Vagina (tissue), 2 donors: ENCODE data around the gene SNHG17. TPM values are rescaled to one million over a fixed set of nuclear protein-coding genes. Genes with fewer than 3 reads are reported as not detected.
"Not testable (repeated sequence)": the region's sequence is repeated elsewhere in the genome, so short reads cannot be mapped to it uniquely, and the experiment has no call there.

ENCODE experiments used
- DNase-seq, 2 donors: peaks; one replicate each; pipeline ENCODE4 v3.0.0-alpha.2; 2017; ENCODE audit errors: extremely low spot score in 2 of 2
- H3K27ac ChIP-seq: fragments of 200-600 bp; sonication (generic); one replicate; pipeline ENCODE4 v1.5.1; 2019
- H3K27me3 ChIP-seq: fragments of 200-600 bp; sonication (generic); one replicate; pipeline ENCODE4 v1.5.1; 2019
- H3K36me3 ChIP-seq, 2 donors: fragments of 200-600 bp; sonication (generic); one replicate each; pipeline ENCODE4 v1.5.1; 2017 to 2019
- H3K4me1 ChIP-seq: fragments of 200-600 bp; sonication (generic); one replicate; pipeline ENCODE4 v1.5.1; 2019
- H3K4me3 ChIP-seq, 2 donors: fragments of 200-600 bp; sonication (generic); 1 replicate in 1 of 2; 2 replicates in 1 of 2; pipeline ENCODE4 v1.5.1; 2016 to 2019
- H3K9me3 ChIP-seq: fragments of 200-600 bp; sonication (generic); one replicate; pipeline ENCODE4 v1.5.1; 2019
- POLR2A ChIP-seq, 2 donors: fragments of 450-650 bp; IDR thresholded peaks; one replicate each; pipeline ENCODE4 v1.6.1; 2017; ENCODE audit warnings: antibody characterized with exemption in 2 of 2, mild to moderate bottlenecking in 2 of 2, moderate library complexity in 2 of 2
- POLR2AphosphoS5 ChIP-seq, 2 donors: sonication (generic); formaldehyde crosslinking; IDR thresholded peaks; one replicate each; pipeline ENCODE4 v1.9.0; 2017; ENCODE audit warnings: antibody characterized with exemption in 2 of 2, mild to moderate bottlenecking in 2 of 2, low read depth in 1 of 2; ENCODE audit not compliant: insufficient read depth in 1 of 2
- intact Hi-C: fragments of 100-400 bp; cut with DNase I; formaldehyde crosslinking; loops from one replicate; pipeline ENCODE4 v1.15.1; 2023
- total RNA-seq: library from RNA; depleted of rRNA; stranded (reverse); fragments of >200 nt; gene quantifications from one replicate; pipeline ENCODE4 v1.2.3, GENCODE V29; 2016
- TF ChIP-seq, protein P1 (sequence below), 3 experiments: fragments of 450-650 bp in 2 of 3; fragments of 200-600 bp in 1 of 3; sonication (generic) in 1 of 3; IDR thresholded peaks; one replicate each; pipeline ENCODE4 v1.5.1; 2017 to 2019; ENCODE audit warnings: antibody characterized with exemption in 3 of 3, mild to moderate bottlenecking in 2 of 3, moderate library complexity in 2 of 3

The SNHG17 gene
- total RNA-seq, 1 donor from 2014 or later, result 37.3 TPM

DNA sequence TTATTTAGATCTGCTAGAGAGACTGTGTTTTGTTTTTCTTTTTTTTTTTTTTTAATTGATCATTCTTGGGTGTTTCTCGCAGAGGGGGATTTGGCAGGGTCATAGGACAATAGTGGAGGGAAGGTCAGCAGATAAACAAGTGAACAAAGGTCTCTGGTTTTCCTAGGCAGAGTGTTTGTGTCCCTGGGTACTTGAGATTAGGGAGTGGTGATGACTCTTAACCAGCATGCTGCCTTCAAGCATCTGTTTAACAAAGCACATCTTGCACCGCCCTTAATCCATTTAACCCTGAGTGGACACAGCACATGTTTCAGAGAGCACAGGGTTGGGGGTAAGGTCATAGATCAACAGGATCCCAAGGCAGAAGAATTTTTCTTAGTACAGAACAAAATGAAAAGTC is 25.5 kb upstream of the SNHG17 start:
- H3K27ac ChIP-seq, intact Hi-C loops, H3K27me3 ChIP-seq, H3K4me1 ChIP-seq, DNase-seq, H3K9me3 ChIP-seq, H3K4me3 ChIP-seq, H3K36me3 ChIP-seq: not testable (repeated sequence)

DNA sequence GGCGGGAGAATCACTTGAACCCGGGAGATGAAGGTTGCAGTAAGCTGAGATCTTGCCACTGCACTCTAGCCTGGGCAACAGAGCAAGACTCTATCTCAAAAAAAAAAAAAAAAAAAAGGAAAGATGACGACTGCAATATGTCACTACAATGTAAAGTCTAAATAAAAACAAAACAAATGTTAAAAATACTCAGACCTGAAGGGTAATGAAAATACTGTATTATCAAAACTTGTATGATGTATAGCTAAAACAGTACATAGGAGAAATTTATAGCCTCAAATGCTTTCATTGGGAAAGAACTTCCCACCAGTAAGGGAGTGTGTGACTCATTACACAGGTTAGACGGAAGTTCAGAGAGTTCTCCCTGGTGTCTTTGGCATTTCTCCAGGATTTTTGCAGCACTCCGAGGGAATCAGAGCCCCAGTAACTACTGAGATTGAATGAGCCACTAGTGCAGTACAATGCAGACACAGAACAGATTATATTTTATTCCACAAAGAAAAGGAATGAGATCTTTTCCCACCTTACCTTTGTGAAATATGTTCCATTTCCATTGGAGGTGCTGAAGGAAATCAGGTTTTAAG is 25.0 kb upstream of the SNHG17 start:
- no peaks in the 10 kb centered on the region for H3K4me1 ChIP-seq
- H3K4me3 ChIP-seq, result no peak overlapping the region
- intact Hi-C loops, result no loop called here
- TF ChIP-seq, protein P1, sequence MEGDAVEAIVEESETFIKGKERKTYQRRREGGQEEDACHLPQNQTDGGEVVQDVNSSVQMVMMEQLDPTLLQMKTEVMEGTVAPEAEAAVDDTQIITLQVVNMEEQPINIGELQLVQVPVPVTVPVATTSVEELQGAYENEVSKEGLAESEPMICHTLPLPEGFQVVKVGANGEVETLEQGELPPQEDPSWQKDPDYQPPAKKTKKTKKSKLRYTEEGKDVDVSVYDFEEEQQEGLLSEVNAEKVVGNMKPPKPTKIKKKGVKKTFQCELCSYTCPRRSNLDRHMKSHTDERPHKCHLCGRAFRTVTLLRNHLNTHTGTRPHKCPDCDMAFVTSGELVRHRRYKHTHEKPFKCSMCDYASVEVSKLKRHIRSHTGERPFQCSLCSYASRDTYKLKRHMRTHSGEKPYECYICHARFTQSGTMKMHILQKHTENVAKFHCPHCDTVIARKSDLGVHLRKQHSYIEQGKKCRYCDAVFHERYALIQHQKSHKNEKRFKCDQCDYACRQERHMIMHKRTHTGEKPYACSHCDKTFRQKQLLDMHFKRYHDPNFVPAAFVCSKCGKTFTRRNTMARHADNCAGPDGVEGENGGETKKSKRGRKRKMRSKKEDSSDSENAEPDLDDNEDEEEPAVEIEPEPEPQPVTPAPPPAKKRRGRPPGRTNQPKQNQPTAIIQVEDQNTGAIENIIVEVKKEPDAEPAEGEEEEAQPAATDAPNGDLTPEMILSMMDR (IDR thresholded peaks at IDR 0.05), result no peak
- peak in 1 of 2 donors; percentile 12 for TF ChIP-seq POLR2AphosphoS5 (IDR thresholded peaks at IDR 0.05; ENCODE audit: insufficient read depth in 1 of 2, low read depth in 1 of 2)
- TF ChIP-seq POLR2A (IDR thresholded peaks at IDR 0.05), result no peak
- H3K27ac ChIP-seq, result no peak overlapping the region
- H3K36me3 ChIP-seq, result no peaks in the 10 kb centered on the region
- H3K27me3 ChIP-seq, result no peaks in the 10 kb centered on the region
- no peaks in the 10 kb centered on the region for H3K9me3 ChIP-seq
- no peak for DNase-seq

DNA sequence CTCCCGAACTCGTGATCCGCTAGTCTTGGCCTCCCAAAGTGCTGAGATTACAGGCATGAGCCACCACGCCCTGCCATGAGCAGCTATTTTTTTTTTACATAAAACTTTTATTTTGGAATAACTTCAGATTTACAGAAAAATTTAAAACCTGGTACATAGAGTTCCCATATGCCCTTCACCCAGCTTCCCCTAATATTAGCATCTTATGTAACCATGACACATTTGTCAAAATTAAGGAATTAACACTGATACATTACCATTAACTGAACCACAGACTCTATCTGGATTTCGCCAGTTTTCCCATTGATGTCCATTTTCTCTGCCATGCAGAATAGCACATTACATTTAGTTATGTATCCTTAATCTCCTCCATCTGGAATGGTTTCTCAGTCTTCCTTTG is 23.2 kb upstream of the SNHG17 start:
- Histone ChIP-seq H3K9me3 (no peaks in the 10 kb centered on the region), H3K4me3 (no peak overlapping the region), H3K27me3 (no peaks in the 10 kb centered on the region), H3K27ac (no peak overlapping the region), H3K4me1 (no peaks in the 10 kb centered on the region), H3K36me3 (no peaks in the 10 kb centered on the region)
- intact Hi-C loops, result no loop called here
- TF ChIP-seq POLR2A (IDR thresholded peaks at IDR 0.05), result no peak
- TF ChIP-seq POLR2AphosphoS5 (IDR thresholded peaks at IDR 0.05; ENCODE audit: insufficient read depth in 1 of 2, low read depth in 1 of 2), result no peak
- TF ChIP-seq, protein P1 (IDR thresholded peaks at IDR 0.05), result no peak
- no peak for DNase-seq

DNA sequence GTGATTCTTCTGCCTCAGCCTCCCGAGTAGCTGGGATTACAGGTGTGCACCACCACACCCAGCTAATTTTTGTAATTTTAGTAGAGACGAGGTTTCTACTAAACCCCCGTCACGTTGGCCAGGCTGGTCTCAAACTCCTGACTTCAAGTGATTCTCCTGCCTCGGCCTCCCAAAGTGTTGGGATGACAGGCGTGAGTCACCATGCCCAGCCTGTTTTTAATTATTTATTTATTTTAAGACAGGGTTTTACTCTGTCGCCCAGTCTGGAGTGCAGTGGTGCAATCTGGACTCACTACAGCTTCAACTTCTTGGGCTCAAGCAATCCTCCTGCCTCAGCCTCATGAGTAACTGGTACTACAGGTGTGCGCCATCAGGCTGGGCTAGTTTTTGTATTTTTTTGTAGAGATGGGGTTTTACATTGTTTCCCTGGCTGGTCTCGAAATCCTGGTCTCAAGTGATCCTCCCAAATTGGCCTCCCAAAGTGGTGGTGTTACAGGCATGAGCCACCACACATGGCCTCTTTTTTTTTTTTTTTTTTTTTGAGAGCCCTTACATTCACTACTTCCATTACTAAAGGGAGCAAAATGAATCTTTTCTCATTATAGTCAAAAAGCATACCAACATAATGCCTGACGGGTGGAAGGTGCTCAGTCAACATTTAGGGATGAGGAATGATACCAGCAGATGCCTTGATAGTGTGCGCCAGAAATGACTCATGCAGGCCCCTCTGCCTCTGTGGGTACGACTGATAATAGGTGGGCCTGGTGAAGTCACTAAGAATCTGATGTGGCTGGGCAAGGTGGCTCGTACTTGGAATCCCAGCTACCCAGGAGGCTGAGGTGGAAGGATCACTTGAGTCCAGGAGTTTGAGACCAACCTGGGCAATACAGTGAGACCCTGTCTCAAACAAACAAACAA is 19.7 kb upstream of the SNHG17 start:
- H3K36me3 ChIP-seq, result peaks cover 0 to 10% of the 10 kb centered on the region in 2 donors
- no peaks in the 10 kb centered on the region for H3K4me1 ChIP-seq
- no peaks in the 10 kb centered on the region for H3K9me3 ChIP-seq
- H3K27ac ChIP-seq, result no peak overlapping the region
- DNase-seq, result no peak
- no peak for TF ChIP-seq POLR2A (IDR thresholded peaks at IDR 0.05)
- TF ChIP-seq, protein P1 (IDR thresholded peaks at IDR 0.05), result no peak
- no peak for TF ChIP-seq POLR2AphosphoS5 (IDR thresholded peaks at IDR 0.05; ENCODE audit: insufficient read depth in 1 of 2, low read depth in 1 of 2)
- no peaks in the 10 kb centered on the region for H3K27me3 ChIP-seq
- no peak overlapping the region for H3K4me3 ChIP-seq
- intact Hi-C loops, result no loop called here

DNA sequence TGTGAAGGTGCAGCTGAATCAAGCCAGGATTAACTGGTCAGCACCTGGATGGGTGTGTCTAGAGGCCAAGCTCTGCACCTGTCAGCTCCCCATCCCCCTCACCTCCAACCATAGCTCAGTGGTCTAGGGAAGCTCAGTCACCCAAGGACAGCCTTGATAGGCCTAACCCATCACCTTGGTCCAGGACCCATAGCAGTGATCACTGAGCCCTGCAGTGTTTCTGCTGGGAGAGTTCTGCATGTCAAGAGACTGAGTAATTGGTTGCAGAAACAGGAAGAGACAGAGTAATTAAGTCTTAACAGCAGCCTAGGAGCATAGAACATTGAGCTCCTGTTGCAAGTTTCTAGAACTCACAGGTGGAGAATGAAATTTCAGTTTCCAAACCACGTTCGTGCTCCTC is 18.8 kb upstream of the SNHG17 start:
- Histone ChIP-seq H3K9me3 (no peaks in the 10 kb centered on the region), H3K4me1 (no peaks in the 10 kb centered on the region), H3K36me3 (peaks cover 0 to 14% of the 10 kb centered on the region in 2 donors), H3K27me3 (no peaks in the 10 kb centered on the region), H3K4me3 (no peak overlapping the region), H3K27ac (no peak overlapping the region)
- intact Hi-C loops, result no loop called here
- DNase-seq, result no peak
- no peak for TF ChIP-seq POLR2AphosphoS5 (IDR thresholded peaks at IDR 0.05; ENCODE audit: insufficient read depth in 1 of 2, low read depth in 1 of 2)
- TF ChIP-seq, protein P1 (IDR thresholded peaks at IDR 0.05), result no peak
